A549 (cell line): ENCODE measurements around the gene CHIA. TPM values are rescaled to one million over a fixed set of nuclear protein-coding genes. Genes with fewer than 3 reads are reported as not detected.

Source experiments
- ATAC-seq, 2 experiments: fragments of 200-7000 bp in 1 of 2; fragments of >200 bp in 1 of 2; cut with Nextera tagmentation in 1 of 2; cut with Tn5 transposase in 1 of 2; 3 replicates each; pipeline versions ENCODE4 v1.8.0 to v1.9.1; 2018 to 2020; ENCODE audit warnings: mild to moderate bottlenecking in 1 of 2, moderate library complexity in 1 of 2
- CTCF ChIA-PET: fragments of 300-600 bp; sonication (Branson Sonifier 250); formaldehyde crosslinking; extraction: SDS; loops from one replicate; lab custom pipeline; 2021; ENCODE audit warnings: antibody characterized with exemption, inconsistent platforms; lab: Yijun Ruan, JAX
- POLR2A ChIA-PET: fragments of 350-600 bp; formaldehyde crosslinking; extraction: SDS; loops from one replicate; lab custom pipeline; 2021; ENCODE audit warnings: antibody characterized with exemption, inconsistent platforms; lab: Yijun Ruan, JAX
- DNase-seq, 2 experiments: peaks; one replicate each; pipeline versions ENCODE4 v3.0.0 to v3.0.0-alpha.2; 2011 to 2016; ENCODE audit warnings: low read depth in 1 of 2, low spot score in 1 of 2
- FAIRE-seq: peaks from 2 replicates; lab custom pipeline; 2011; peaks lifted over from hg19 to GRCh38; lab: Jason Lieb, UNC
- H3K27ac ChIP-seq, 2 experiments: fragments of >200 bp; sonication (Bioruptor Twin); formaldehyde crosslinking; 3 replicates each; pipeline ENCODE4 v1.5.1; 2016 to 2017
- H3K4me1 ChIP-seq: fragments of >200 bp; sonication (Bioruptor Twin); formaldehyde crosslinking; 3 replicates; pipeline ENCODE4 v1.6.1; 2016
- H3K4me2 ChIP-seq: fragments of >200 bp; sonication (Bioruptor Twin); formaldehyde crosslinking; 3 replicates; pipeline ENCODE4 v1.6.1; 2016
- H3K4me3 ChIP-seq: fragments of >200 bp; sonication (Bioruptor Twin); formaldehyde crosslinking; 3 replicates; pipeline ENCODE4 v1.5.1; 2016
- H3K9me3 ChIP-seq: fragments of >200 bp; sonication (Bioruptor Twin); formaldehyde crosslinking; 3 replicates; pipeline ENCODE4 v1.6.1; 2016
- BHLHE40 ChIP-seq: IDR thresholded peaks from 2 replicates; pipeline ENCODE4 v1.6.1; 2012; ENCODE audit warnings: low read depth, low read length, inconsistent platforms
- CBX8 ChIP-seq: fragments of 200-600 bp; sonication (generic); IDR thresholded peaks from 2 replicates; pipeline ENCODE4 v1.6.1; 2016
- CTCF ChIP-seq: fragments of >200 bp; sonication (Bioruptor Twin); formaldehyde crosslinking; IDR thresholded peaks from 3 replicates; pipeline ENCODE4 v1.5.1; 2016
- EP300 ChIP-seq, 2 experiments: fragments of >200 bp; sonication (Bioruptor Twin); formaldehyde crosslinking; IDR thresholded peaks; 2 replicates in 1 of 2; 3 replicates in 1 of 2; pipeline ENCODE4 v1.6.1; 2016 to 2017
- FOSB ChIP-seq: fragments of 250-450 bp; sonication (Bioruptor Pico); IDR thresholded peaks from 2 replicates; pipeline ENCODE4 v1.5.0; 2020; ENCODE audit warnings: mild to moderate bottlenecking, moderate library complexity
- FOSL2 ChIP-seq, 2 experiments: fragments of 450-650 bp in 1 of 2; fragments of >200 bp in 1 of 2; sonication (Bioruptor Twin) in 1 of 2; formaldehyde crosslinking; IDR thresholded peaks; 2 replicates each; pipeline versions ENCODE4 v1.5.0 to v1.6.1; 2016 to 2020; ENCODE audit warnings: mild to moderate bottlenecking in 1 of 2, moderate library complexity in 1 of 2
- FOXS1 ChIP-seq: fragments of 250-450 bp; sonication (Bioruptor Pico); IDR thresholded peaks from 2 replicates; pipeline ENCODE4 v1.5.0; 2020; ENCODE audit warnings: mild to moderate bottlenecking, moderate library complexity
- GATA3 ChIP-seq: IDR thresholded peaks from 2 replicates; pipeline ENCODE4 v1.6.1; 2012; ENCODE audit warnings: borderline replicate concordance
- HOXB13 ChIP-seq: fragments of 250-450 bp; sonication (Bioruptor Pico); IDR thresholded peaks from 2 replicates; pipeline ENCODE4 v1.5.0; 2020; ENCODE audit warnings: low read depth, mild to moderate bottlenecking, moderate library complexity
- JUNB ChIP-seq: fragments of >200 bp; sonication (Bioruptor Twin); formaldehyde crosslinking; IDR thresholded peaks from 2 replicates; pipeline ENCODE4 v1.6.1; 2016
- KDM5A ChIP-seq: fragments of 200-600 bp; sonication (generic); IDR thresholded peaks from 2 replicates; pipeline ENCODE4 v1.6.1; 2016; ENCODE audit warnings: antibody characterized with exemption, mild to moderate bottlenecking
- MAFK ChIP-seq: fragments of 450-650 bp; IDR thresholded peaks from 2 replicates; pipeline ENCODE4 v1.6.1; 2014; ENCODE audit not compliant: partially characterized antibody
- MYC ChIP-seq: IDR thresholded peaks from 2 replicates; pipeline ENCODE4 v1.6.1; 2012; ENCODE audit warnings: mild to moderate bottlenecking, inconsistent platforms, low read length, improper control_type of control experiment, borderline replicate concordance
- NPAS2 ChIP-seq: fragments of 250-450 bp; sonication (Bioruptor Pico); IDR thresholded peaks from 2 replicates; pipeline ENCODE4 v1.8.0; 2022; ENCODE audit warnings: mild to moderate bottlenecking, moderate library complexity, borderline replicate concordance
- NR3C1 ChIP-seq: fragments of >200 bp; sonication (Bioruptor Twin); formaldehyde crosslinking; IDR thresholded peaks from 3 replicates; pipeline ENCODE4 v1.6.1; 2017
- RAD21 ChIP-seq, 2 experiments: fragments of >200 bp in 1 of 2; sonication (Bioruptor Twin) in 1 of 2; formaldehyde crosslinking in 1 of 2; IDR thresholded peaks in 1 of 2; conservative IDR thresholded peaks in 1 of 2; 2 replicates in 1 of 2; 3 replicates in 1 of 2; pipeline ENCODE4 v1.6.1; 2012 to 2018; ENCODE audit warnings: inconsistent platforms in 1 of 2
- RCOR1 ChIP-seq: fragments of 150-350 bp; IDR thresholded peaks from 2 replicates; pipeline ENCODE4 v1.6.1; 2014; ENCODE audit warnings: antibody characterized with exemption, low read length, low read depth
- REST ChIP-seq: fragments of 200-600 bp; sonication (generic); IDR thresholded peaks from 2 replicates; pipeline ENCODE4 v1.6.1; 2016; ENCODE audit warnings: antibody characterized with exemption, mild to moderate bottlenecking, moderate library complexity
- RFX5 ChIP-seq: fragments of 450-650 bp; IDR thresholded peaks from 2 replicates; pipeline ENCODE4 v1.7.1; 2014; ENCODE audit warnings: antibody characterized with exemption, mild to moderate bottlenecking, moderate library complexity
- ZC3H11A ChIP-seq: fragments of 450-650 bp; IDR thresholded peaks from 2 replicates; pipeline ENCODE4 v1.6.1; 2014; ENCODE audit warnings: antibody characterized with exemption, mild to moderate bottlenecking
- ZSCAN20 ChIP-seq: fragments of 250-450 bp; sonication (Bioruptor Pico); IDR thresholded peaks from 2 replicates; pipeline ENCODE4 v1.8.0; 2022; ENCODE audit warnings: mild to moderate bottlenecking, moderate library complexity
- polyA plus RNA-seq, 4 experiments: library from polyadenylated mRNA; depleted of rRNA in 3 of 4; stranded (reverse); fragments of >200 nt; fragmentation: RNase III in 1 of 4; extraction: RNeasy Plus Mini Kit Qiagen cat#74134 plus additional on column Dnase treatment in 1 of 4; gene quantifications; 2 replicates in 3 of 4; 3 replicates in 1 of 4; pipeline ENCODE4 v1.2.3, GENCODE V29; 2011 to 2017
- TF ChIP-seq, protein P1 (sequence below): IDR thresholded peaks from 2 replicates; pipeline ENCODE4 v1.6.1; 2012
- TF ChIP-seq, protein P2 (sequence below): fragments of 150-350 bp; IDR thresholded peaks from 2 replicates; pipeline ENCODE4 v1.6.1; 2014; ENCODE audit warnings: low read depth, mild to moderate bottlenecking, low read length

CHIA gene
- polyA plus RNA-seq, 2 of the 4 experiments (the other 2 are of a cell fraction), result not detected

GRCh38 chr1:111347026-111347425 lies 56.4 kb downstream of the CHIA start (continued):
- no peak for TF ChIP-seq FOSL2 (IDR thresholded peaks at IDR 0.05)
- TF ChIP-seq FOSL2 (CRISPR knock-in tag; IDR thresholded peaks at IDR 0.05), result no peak
- no peak for TF ChIP-seq CTCF
- TF ChIP-seq RFX5, result no peak

DNA sequence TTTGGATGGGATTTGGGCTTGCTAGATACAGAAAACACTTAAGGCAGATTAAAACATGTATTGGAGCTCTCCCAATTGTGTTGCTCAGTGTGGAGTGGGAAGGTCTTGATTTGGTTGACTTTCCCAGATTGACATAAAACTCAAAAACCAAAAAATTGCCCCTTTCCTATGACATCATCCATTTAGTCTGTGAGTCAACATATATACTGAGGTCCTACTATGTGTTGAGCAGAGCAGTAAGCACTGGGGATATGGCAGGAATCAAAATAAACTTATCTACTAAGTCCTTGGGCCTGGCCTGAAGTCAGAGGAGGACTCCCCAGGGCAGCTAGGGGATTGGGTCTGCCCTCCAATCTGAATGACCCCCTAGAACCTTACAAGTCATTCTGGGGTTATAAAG lies 61.0 kb downstream of the CHIA start:
- no peaks in the 10 kb centered on the region for H3K4me1 ChIP-seq
- FAIRE-seq (no peak), ATAC-seq (no peak), DNase-seq (no peak)
- no peak overlapping the region for H3K4me2 ChIP-seq
- H3K9me3 ChIP-seq, result no peaks in the 10 kb centered on the region
- CTCF ChIA-PET, result interaction anchor here (0.7 to 1.3 kb wide), 3 partner anchors 10 to 128 kb away, joined by 3 to 4 read pairs (median 4); no protein-coding TSS in a partner anchor
- no peak overlapping the region for H3K4me3 ChIP-seq
- TF ChIP-seq JUNB, result no peak
- TF ChIP-seq, protein P1, sequence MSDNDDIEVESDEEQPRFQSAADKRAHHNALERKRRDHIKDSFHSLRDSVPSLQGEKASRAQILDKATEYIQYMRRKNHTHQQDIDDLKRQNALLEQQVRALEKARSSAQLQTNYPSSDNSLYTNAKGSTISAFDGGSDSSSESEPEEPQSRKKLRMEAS, result no peak
- no peak for TF ChIP-seq GATA3
- no peak overlapping the region for H3K27ac ChIP-seq
- POLR2A ChIA-PET, result no interaction called here

GRCh38 chr1:111354584-111354983 lies 63.9 kb downstream of the CHIA start:
- Histone ChIP-seq H3K4me1 (no peaks in the 10 kb centered on the region), H3K4me2 (no peak overlapping the region), H3K27ac (no peak overlapping the region), H3K9me3 (no peaks in the 10 kb centered on the region), H3K4me3 (no peak overlapping the region)
- FAIRE-seq (no peak), DNase-seq (no peak), ATAC-seq (no peak)
- CTCF ChIA-PET, result no interaction called here
- TF ChIP-seq MYC (no peak), CBX8 (no peak), EP300 (IDR thresholded peaks at IDR 0.05) (no peak), RFX5 (no peak), KDM5A (no peak), NR3C1 (no peak), HOXB13 (no peak), NPAS2 (CRISPR knock-in tag) (no peak), FOXS1 (CRISPR knock-in tag) (no peak), FOSB (CRISPR knock-in tag) (no peak), RAD21 (conservative IDR thresholded peaks at IDR 0.05 in 1 of 2, IDR thresholded peaks at IDR 0.05 in 1 of 2) (no peak), MAFK (no peak), REST (no peak), RCOR1 (no peak), ZSCAN20 (CRISPR knock-in tag) (no peak), ZC3H11A (no peak), BHLHE40 (no peak)
- TF ChIP-seq, protein P2, sequence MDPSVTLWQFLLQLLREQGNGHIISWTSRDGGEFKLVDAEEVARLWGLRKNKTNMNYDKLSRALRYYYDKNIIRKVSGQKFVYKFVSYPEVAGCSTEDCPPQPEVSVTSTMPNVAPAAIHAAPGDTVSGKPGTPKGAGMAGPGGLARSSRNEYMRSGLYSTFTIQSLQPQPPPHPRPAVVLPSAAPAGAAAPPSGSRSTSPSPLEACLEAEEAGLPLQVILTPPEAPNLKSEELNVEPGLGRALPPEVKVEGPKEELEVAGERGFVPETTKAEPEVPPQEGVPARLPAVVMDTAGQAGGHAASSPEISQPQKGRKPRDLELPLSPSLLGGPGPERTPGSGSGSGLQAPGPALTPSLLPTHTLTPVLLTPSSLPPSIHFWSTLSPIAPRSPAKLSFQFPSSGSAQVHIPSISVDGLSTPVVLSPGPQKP, result no peak
- TF ChIP-seq, all 56 proteins: peak for 0
- POLR2A ChIA-PET, result no interaction called here
